ENCODE data around the gene NKIRAS2. TPM values are rescaled to one million over a fixed set of nuclear protein-coding genes. Genes with fewer than 3 reads are reported as not detected.

Gene NKIRAS2
- total and polyA plus RNA-seq, 2 donors (not counting 3 experiments of a cell fraction or from before 2014, with no cell fraction given) = 57.3 to 87.6 TPM

- Histone ChIP-seq H3K4me3 (replicated peaks in 1 of 3; ENCODE audit: insufficient read depth in 1 of 3, low read depth in 1 of 3, low read length in 3 of 3) (no peak overlapping the region), H3K27me3 (ENCODE audit: control insufficient read depth in 2 of 2, insufficient read depth in 2 of 2, low read length in 2 of 2) (no peaks in the 10 kb centered on the region), H2AFZ (ENCODE audit: low read depth, low read length) (no peak overlapping the region), H3K79me2 (ENCODE audit: control insufficient read depth, insufficient read depth, low read length) (peaks cover 61% of the 10 kb centered on the region), H3K36me3 (ENCODE audit: control insufficient read depth in 2 of 2, extremely low read depth in 1 of 2, insufficient read depth in 2 of 2, low read length in 2 of 2) (peaks cover 15 to 31% of the 10 kb centered on the region in 2 experiments), H3K9me3 (replicated peaks; ENCODE audit: control insufficient read depth, insufficient read depth, low read length) (no peaks in the 10 kb centered on the region), H3K4me1 (ENCODE audit: control insufficient read depth, extremely low read depth, insufficient read depth, low read length) (peaks cover 16% of the 10 kb centered on the region), H3K27ac (ENCODE audit: insufficient read depth, low read depth, low read length) (no peak overlapping the region), H3K9ac (replicated peaks; ENCODE audit: extremely low read depth, insufficient read depth, low read length) (no peak overlapping the region), H3K9me1 (replicated peaks; ENCODE audit: control insufficient read depth, extremely low read depth, insufficient read depth, low read length) (no peaks in the 10 kb centered on the region), H3K4me2 (ENCODE audit: insufficient read depth, low read length) (no peak overlapping the region), H4K20me1 (replicated peaks; ENCODE audit: control insufficient read depth, extremely low read depth, insufficient read depth, low read length) (peaks cover 11% of the 10 kb centered on the region)
- intact Hi-C loops (cut with micrococcal nuclease) (no loop called here), dilution Hi-C loops (cut with MboI; ENCODE audit: extremely low pct_ligation_motif_present, low sequenced_read_pairs) (no loop called here)
- no peak for DNase-seq (ENCODE audit: low read depth, low spot score)
- CTCF ChIA-PET = interaction anchor here (1.5 kb wide), 1 partner anchor 100 kb away, joined by 7 read pairs; no protein-coding TSS in a partner anchor
- no peak for FAIRE-seq
- POLR2A ChIA-PET = no interaction called here
- BruUV-seq (replicated peaks) = no TSS peak
- TF ChIP-seq FOS (IDR thresholded peaks at IDR 0.05; ENCODE audit: borderline replicate concordance, insufficient read depth, low read length) (no peak), EZH2 (IDR thresholded peaks at IDR 0.05; ENCODE audit: borderline replicate concordance, low read depth, low read length, severe bottlenecking) (no peak), JUN (IDR thresholded peaks at IDR 0.05; ENCODE audit: borderline replicate concordance, insufficient read depth, insufficient read length, low read depth) (no peak), GATA2 (IDR thresholded peaks at IDR 0.05; ENCODE audit: insufficient read depth, insufficient read length, low read depth, low read length) (no peak), MYC (IDR thresholded peaks at IDR 0.05; ENCODE audit: low read depth, low read length) (no peak), POLR2A (IDR thresholded peaks at IDR 0.05; ENCODE audit: low read depth, low read length) (no peak), POLR2AphosphoS5 (IDR thresholded peaks at IDR 0.05; ENCODE audit: insufficient read depth, low read depth, low read length) (no peak)
- TF ChIP-seq, protein P1, sequence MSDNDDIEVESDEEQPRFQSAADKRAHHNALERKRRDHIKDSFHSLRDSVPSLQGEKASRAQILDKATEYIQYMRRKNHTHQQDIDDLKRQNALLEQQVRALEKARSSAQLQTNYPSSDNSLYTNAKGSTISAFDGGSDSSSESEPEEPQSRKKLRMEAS (IDR thresholded peaks at IDR 0.05; ENCODE audit: insufficient read depth, insufficient read length) = no peak
- TF ChIP-seq, protein P2, sequence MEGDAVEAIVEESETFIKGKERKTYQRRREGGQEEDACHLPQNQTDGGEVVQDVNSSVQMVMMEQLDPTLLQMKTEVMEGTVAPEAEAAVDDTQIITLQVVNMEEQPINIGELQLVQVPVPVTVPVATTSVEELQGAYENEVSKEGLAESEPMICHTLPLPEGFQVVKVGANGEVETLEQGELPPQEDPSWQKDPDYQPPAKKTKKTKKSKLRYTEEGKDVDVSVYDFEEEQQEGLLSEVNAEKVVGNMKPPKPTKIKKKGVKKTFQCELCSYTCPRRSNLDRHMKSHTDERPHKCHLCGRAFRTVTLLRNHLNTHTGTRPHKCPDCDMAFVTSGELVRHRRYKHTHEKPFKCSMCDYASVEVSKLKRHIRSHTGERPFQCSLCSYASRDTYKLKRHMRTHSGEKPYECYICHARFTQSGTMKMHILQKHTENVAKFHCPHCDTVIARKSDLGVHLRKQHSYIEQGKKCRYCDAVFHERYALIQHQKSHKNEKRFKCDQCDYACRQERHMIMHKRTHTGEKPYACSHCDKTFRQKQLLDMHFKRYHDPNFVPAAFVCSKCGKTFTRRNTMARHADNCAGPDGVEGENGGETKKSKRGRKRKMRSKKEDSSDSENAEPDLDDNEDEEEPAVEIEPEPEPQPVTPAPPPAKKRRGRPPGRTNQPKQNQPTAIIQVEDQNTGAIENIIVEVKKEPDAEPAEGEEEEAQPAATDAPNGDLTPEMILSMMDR (IDR thresholded peaks at IDR 0.05; ENCODE audit: extremely low read depth in 1 of 2, insufficient read depth in 1 of 2, low read depth in 1 of 2, low read length in 2 of 2) = no peak
Observed at GRCh38 chr17:42001729-42002128, 18.2 kb upstream of the NKIRAS2 start.
